HepG2 (cell line): ENCODE measurements around the gene SGCD.

Experiments
- ARNT ChIP-seq: fragments of 450-650 bp; IDR thresholded peaks from 2 replicates; pipeline ENCODE4 v1.6.1; 2017
- CTCF ChIP-seq: sonication (generic); formaldehyde crosslinking; IDR thresholded peaks from 2 replicates; pipeline ENCODE4 v1.5.0; 2020; ENCODE audit warnings: mild to moderate bottlenecking, missing genetic modification reagents, moderate library complexity
- FOXM1 ChIP-seq: sonication (generic); formaldehyde crosslinking; IDR thresholded peaks from 2 replicates; pipeline ENCODE4 v1.5.0; 2020; ENCODE audit warnings: missing genetic modification reagents
- FOXP1 ChIP-seq, 2 experiments: fragments of 450-650 bp in 1 of 2; IDR thresholded peaks; 2 replicates each; pipeline ENCODE4 v1.6.1; 2017 to 2018; ENCODE audit warnings: antibody characterized with exemption in 1 of 2
- JUND ChIP-seq: sonication (generic); formaldehyde crosslinking; IDR thresholded peaks from 2 replicates; pipeline ENCODE4 v1.8.0; 2022; ENCODE audit warnings: mild to moderate bottlenecking, missing genetic modification reagents
- POLR2A ChIP-seq, 2 experiments: IDR thresholded peaks; 2 replicates each; pipeline ENCODE4 v1.6.1; 2011; ENCODE audit warnings: low read depth in 2 of 2, low read length in 2 of 2, mild to moderate bottlenecking in 1 of 2, moderate library complexity in 1 of 2; ENCODE audit not compliant: insufficient read depth in 1 of 2
- RAD21 ChIP-seq: fragments of 450-650 bp; formaldehyde crosslinking; IDR thresholded peaks from 2 replicates; pipeline ENCODE4 v1.5.0; 2020; ENCODE audit warnings: mild to moderate bottlenecking
- SMC3 ChIP-seq: IDR thresholded peaks from 2 replicates; pipeline ENCODE4 v1.6.1; 2011; ENCODE audit warnings: low read length, improper control_type of control experiment
- ZFP36 ChIP-seq: fragments of 150-350 bp; IDR thresholded peaks from 2 replicates; pipeline ENCODE4 v1.6.1; 2018; ENCODE audit warnings: borderline replicate concordance, low read length, low read depth; ENCODE audit not compliant: partially characterized antibody
- ZNF205 ChIP-seq: IDR thresholded peaks from 2 replicates; pipeline ENCODE4 v1.6.1; 2018; ENCODE audit warnings: missing biosample characterization, missing genetic modification reagents
- ZNF780A ChIP-seq: sonication (generic); formaldehyde crosslinking; IDR thresholded peaks from 2 replicates; pipeline ENCODE4 v1.8.0; 2022; ENCODE audit warnings: mild to moderate bottlenecking, missing genetic modification reagents, moderate library complexity

GRCh38 chr5:156718985-156719384, 392.0 kb downstream of the SGCD start:
- TF ChIP-seq ZFP36 (no peak), ZNF780A (CRISPR knock-in tag) (no peak), ARNT (no peak), ZNF205 (no peak), POLR2A (IDR thresholded peaks at IDR 0.05; ENCODE audit: insufficient read depth in 1 of 2, low read depth in 2 of 2, low read length in 2 of 2) (no peak), JUND (CRISPR knock-in tag) (no peak), FOXM1 (CRISPR knock-in tag) (no peak), CTCF (CRISPR knock-in tag) (no peak), RAD21 (CRISPR knock-in tag) (no peak), SMC3 (no peak), FOXP1 (IDR thresholded peaks at IDR 0.05) (no peak), FOXP1 (CRISPR knock-in tag; IDR thresholded peaks at IDR 0.05) (no peak)
